IPS-18a (cell line): ENCODE measurements around the gene HBE1.

Experiments
- H3K27ac ChIP-seq: one replicate; pipeline ENCODE4 v1.5.1; 2013; ENCODE audit warnings: low read length
- H3K27me3 ChIP-seq: one replicate; pipeline ENCODE4 v1.6.1; 2013; ENCODE audit warnings: mild to moderate bottlenecking, low read length; ENCODE audit not compliant: control insufficient read depth, insufficient read depth
- H3K36me3 ChIP-seq: one replicate; pipeline ENCODE4 v1.6.1; 2013; ENCODE audit warnings: low read depth, low read length; ENCODE audit not compliant: control insufficient read depth
- H3K4me1 ChIP-seq: one replicate; pipeline ENCODE4 v1.6.1; 2013; ENCODE audit warnings: low read depth, low read length; ENCODE audit not compliant: control insufficient read depth
- H3K4me3 ChIP-seq: one replicate; pipeline ENCODE4 v1.5.1; 2013; ENCODE audit warnings: low read length
- H3K9ac ChIP-seq: one replicate; pipeline ENCODE4 v1.6.1; 2013; ENCODE audit warnings: mild to moderate bottlenecking, low read length, moderate library complexity
- H3K9me3 ChIP-seq: one replicate; pipeline ENCODE4 v1.6.1; 2013; ENCODE audit warnings: low read depth, low read length; ENCODE audit not compliant: control insufficient read depth

The HBE1 gene

GRCh38 chr11:5240056-5240455 is 29.7 kb downstream of the HBE1 start:
- no peak overlapping the region for H3K9ac ChIP-seq
- no peaks in the 10 kb centered on the region for H3K27me3 ChIP-seq
- H3K36me3 ChIP-seq, result no peaks in the 10 kb centered on the region
- no peaks in the 10 kb centered on the region for H3K4me1 ChIP-seq
- no peak overlapping the region for H3K4me3 ChIP-seq
- H3K9me3 ChIP-seq, result no peaks in the 10 kb centered on the region
- no peak overlapping the region for H3K27ac ChIP-seq

DNA sequence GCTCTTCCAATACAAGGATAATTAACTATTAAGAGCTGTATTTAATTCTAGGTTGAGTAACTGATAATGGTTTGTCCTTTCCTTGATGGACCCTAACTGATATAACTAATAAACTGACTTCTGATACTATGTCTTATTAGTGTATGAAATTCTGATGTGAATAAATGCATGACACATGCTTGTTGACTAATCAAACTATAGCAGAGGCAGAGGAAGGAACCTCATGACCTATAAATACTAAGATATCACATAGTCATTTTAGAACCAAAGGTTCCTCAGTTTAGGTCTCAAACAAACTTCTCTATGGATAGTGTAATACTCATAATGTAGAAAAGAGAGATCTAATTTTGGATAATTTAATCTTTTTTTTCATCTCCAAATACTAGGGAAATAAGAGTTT is 30.7 kb downstream of the HBE1 start:
- no peak overlapping the region for H3K4me3 ChIP-seq
- H3K4me1 ChIP-seq, result no peaks in the 10 kb centered on the region
- H3K27me3 ChIP-seq, result no peaks in the 10 kb centered on the region
- H3K9me3 ChIP-seq, result no peaks in the 10 kb centered on the region
- H3K27ac ChIP-seq, result no peak overlapping the region
- H3K36me3 ChIP-seq, result no peaks in the 10 kb centered on the region
- no peak overlapping the region for H3K9ac ChIP-seq

GRCh38 chr11:5238486-5238885 is 31.3 kb downstream of the HBE1 start:
- H3K27ac ChIP-seq, result no peak overlapping the region

DNA sequence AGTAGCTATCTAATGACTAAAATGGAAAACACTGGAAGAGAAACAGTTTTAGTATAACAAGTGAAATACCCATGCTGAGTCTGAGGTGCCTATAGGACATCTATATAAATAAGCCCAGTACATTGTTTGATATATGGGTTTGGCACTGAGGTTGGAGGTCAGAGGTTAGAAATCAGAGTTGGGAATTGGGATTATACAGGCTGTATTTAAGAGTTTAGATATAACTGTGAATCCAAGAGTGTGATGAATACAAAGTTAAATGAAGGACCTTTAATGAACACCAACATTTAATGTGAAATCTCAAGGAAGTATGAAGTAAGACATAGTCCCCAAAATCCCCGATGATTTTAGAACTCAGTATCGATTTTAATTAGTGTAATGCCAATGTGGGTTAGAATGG is 32.3 kb downstream of the HBE1 start:
- H3K9me3 ChIP-seq, result no peaks in the 10 kb centered on the region
- H3K27me3 ChIP-seq, result no peaks in the 10 kb centered on the region
- H3K9ac ChIP-seq, result no peak overlapping the region
- no peak overlapping the region for H3K27ac ChIP-seq
- no peaks in the 10 kb centered on the region for H3K36me3 ChIP-seq
- H3K4me1 ChIP-seq, result no peaks in the 10 kb centered on the region
- no peak overlapping the region for H3K4me3 ChIP-seq

More at GRCh38 chr11:5238486-5238885, 31.3 kb downstream of the HBE1 start:
- H3K9me3 ChIP-seq, result no peaks in the 10 kb centered on the region
- no peak overlapping the region for H3K4me3 ChIP-seq
- H3K36me3 ChIP-seq, result no peaks in the 10 kb centered on the region
- H3K9ac ChIP-seq, result no peak overlapping the region
- no peaks in the 10 kb centered on the region for H3K4me1 ChIP-seq
- H3K27me3 ChIP-seq, result no peaks in the 10 kb centered on the region

- no peak overlapping the region for H3K9ac ChIP-seq
- no peak overlapping the region for H3K4me3 ChIP-seq
- no peak overlapping the region for H3K27ac ChIP-seq
- no peaks in the 10 kb centered on the region for H3K4me1 ChIP-seq
- H3K9me3 ChIP-seq, result no peaks in the 10 kb centered on the region
- no peaks in the 10 kb centered on the region for H3K27me3 ChIP-seq
- H3K36me3 ChIP-seq, result no peaks in the 10 kb centered on the region
Observed at GRCh38 chr11:5235364-5236095, 34.2 kb downstream of the HBE1 start.

- Histone ChIP-seq H3K4me1 (no peaks in the 10 kb centered on the region), H3K9me3 (no peaks in the 10 kb centered on the region), H3K27me3 (no peaks in the 10 kb centered on the region), H3K4me3 (no peak within 1 kb of the TSS), H3K27ac (no peak within 1 kb of the TSS), H3K9ac (no peak within 1 kb of the TSS), H3K36me3 (no peaks in the 10 kb centered on the region)
Observed at GRCh38 chr11:5234381-5234834, 35.3 kb downstream of the HBE1 start, which contains the start of gene HBD. Gene HBD, minus strand, starts transcription at chr11:5234483. Its CDS starts 50 bp downstream, at chr11:5234433.

GRCh38 chr11:5233307-5233706 is 36.4 kb downstream of the HBE1 start:
- Histone ChIP-seq H3K9me3 (no peaks in the 10 kb centered on the region), H3K36me3 (no peaks in the 10 kb centered on the region), H3K27me3 (no peaks in the 10 kb centered on the region), H3K27ac (no peak overlapping the region), H3K9ac (no peak overlapping the region), H3K4me1 (no peaks in the 10 kb centered on the region), H3K4me3 (no peak overlapping the region)

DNA sequence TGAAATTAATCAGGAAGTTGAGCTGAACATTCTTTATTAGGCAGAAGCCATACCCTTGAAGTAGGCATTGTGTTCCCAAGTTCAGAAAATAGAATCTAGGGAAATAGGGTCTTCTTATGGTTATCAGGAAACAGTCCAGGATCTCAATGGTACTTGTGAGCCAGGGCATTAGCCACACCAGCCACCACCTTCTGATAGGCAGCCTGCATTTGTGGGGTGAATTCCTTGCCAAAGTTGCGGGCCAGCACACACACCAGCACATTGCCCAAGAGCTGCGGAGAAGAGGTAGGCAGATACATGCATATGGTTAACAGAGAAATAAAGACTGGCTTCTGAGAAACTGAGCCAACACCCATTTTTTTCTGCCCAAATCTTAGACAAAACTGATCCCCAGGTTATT is 36.9 kb downstream of the HBE1 start:
- Histone ChIP-seq H3K36me3 (no peaks in the 10 kb centered on the region), H3K27me3 (no peaks in the 10 kb centered on the region), H3K4me1 (no peaks in the 10 kb centered on the region), H3K4me3 (no peak overlapping the region), H3K9ac (no peak overlapping the region), H3K27ac (no peak overlapping the region), H3K9me3 (no peaks in the 10 kb centered on the region)

DNA sequence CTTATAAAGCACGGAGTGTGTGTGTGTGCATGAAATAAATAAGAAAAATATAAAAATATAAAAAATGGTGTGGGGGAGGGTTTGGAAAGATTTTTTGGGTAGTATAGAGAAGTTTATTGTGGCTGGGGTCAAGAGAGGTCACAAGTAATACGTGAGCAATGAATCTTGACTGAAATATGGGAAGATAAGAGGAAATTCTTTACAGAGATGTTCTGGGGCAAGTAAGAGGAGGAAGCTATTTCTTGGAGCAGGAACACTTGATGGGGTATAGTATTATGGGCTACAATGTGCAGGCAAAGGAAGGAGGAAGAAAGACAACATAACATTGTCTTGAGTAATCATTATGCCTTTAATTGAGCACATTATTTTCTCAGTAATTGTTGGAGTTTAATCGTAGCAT is 37.6 kb downstream of the HBE1 start:
- Histone ChIP-seq H3K9ac (no peak overlapping the region), H3K27ac (no peak overlapping the region), H3K4me3 (no peak overlapping the region), H3K36me3 (no peaks in the 10 kb centered on the region), H3K4me1 (no peaks in the 10 kb centered on the region), H3K27me3 (no peaks in the 10 kb centered on the region), H3K9me3 (no peaks in the 10 kb centered on the region)

DNA sequence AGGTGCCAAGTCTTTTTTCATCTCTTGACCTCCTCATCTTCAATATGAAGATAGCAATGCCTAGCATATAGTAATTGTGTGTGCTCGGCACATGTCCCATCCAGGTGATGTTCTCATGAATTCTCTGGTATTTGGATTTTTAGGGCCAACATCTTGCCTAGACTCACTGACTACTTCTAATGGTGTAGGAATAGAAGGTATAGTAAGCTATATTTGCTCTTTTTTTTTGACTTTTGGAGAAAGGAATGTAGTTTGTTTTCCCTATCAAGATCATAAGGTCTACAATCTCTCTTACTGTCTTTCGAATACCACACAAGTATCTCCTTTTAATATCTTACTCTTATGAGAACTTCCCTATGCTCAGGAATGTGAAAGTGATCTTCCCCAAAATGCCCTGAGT is 38.6 kb downstream of the HBE1 start:
- H3K9me3 ChIP-seq, result no peaks in the 10 kb centered on the region
- no peak overlapping the region for H3K9ac ChIP-seq
- H3K36me3 ChIP-seq, result no peaks in the 10 kb centered on the region
- no peaks in the 10 kb centered on the region for H3K4me1 ChIP-seq
- no peak overlapping the region for H3K4me3 ChIP-seq
- no peaks in the 10 kb centered on the region for H3K27me3 ChIP-seq
- H3K27ac ChIP-seq, result no peak overlapping the region

GRCh38 chr11:5230266-5230665 is 39.5 kb downstream of the HBE1 start:
- H3K27ac ChIP-seq, result no peak overlapping the region
- H3K36me3 ChIP-seq, result no peaks in the 10 kb centered on the region
- H3K9ac ChIP-seq, result no peak overlapping the region

DNA sequence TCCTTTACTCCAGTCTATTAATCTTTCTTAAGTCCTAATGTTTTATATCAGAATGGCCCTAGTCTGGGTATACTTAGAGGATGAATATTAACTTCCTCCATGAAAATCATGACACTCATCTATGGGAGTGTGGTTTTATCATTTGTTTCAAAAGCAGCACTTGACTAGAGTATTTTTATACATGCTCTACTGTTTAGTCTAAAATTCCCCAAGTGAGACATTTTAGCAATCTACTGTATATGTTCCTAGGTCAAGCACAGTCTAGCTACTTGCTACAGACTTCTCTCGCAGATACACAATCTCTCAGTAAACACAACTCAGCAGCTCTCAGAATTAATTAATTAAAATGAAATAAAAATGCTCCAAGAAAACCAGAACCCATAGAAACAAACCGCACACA is 39.9 kb downstream of the HBE1 start:
- H3K27ac ChIP-seq, result no peak overlapping the region
- no peak overlapping the region for H3K9ac ChIP-seq
- H3K9me3 ChIP-seq, result no peaks in the 10 kb centered on the region
- H3K36me3 ChIP-seq, result no peaks in the 10 kb centered on the region
- no peaks in the 10 kb centered on the region for H3K4me1 ChIP-seq
- no peak overlapping the region for H3K4me3 ChIP-seq
- no peaks in the 10 kb centered on the region for H3K27me3 ChIP-seq

More at GRCh38 chr11:5230266-5230665, 39.5 kb downstream of the HBE1 start:
- Histone ChIP-seq H3K9me3 (no peaks in the 10 kb centered on the region), H3K4me3 (no peak overlapping the region), H3K27me3 (no peaks in the 10 kb centered on the region), H3K4me1 (no peaks in the 10 kb centered on the region)
